Thymus (tissue), 11 donors: Measurements from ENCODE around the gene ATP9A. TPM values are rescaled to one million over a fixed set of nuclear protein-coding genes. Genes with fewer than 3 reads are reported as not detected.

Experiments used
- DNase-seq, 9 donors: peaks; one replicate each; pipeline ENCODE4 v3.0.0-alpha.2; 2013; ENCODE audit warnings: low spot score in 9 of 9, low read depth in 6 of 9, missing footprints in 1 of 9
- H3K27ac ChIP-seq, 2 donors: one replicate each; pipeline ENCODE4 v1.5.1; 2013; ENCODE audit warnings: control low read depth in 1 of 2, low read depth in 1 of 2, low read length in 1 of 2, mild to moderate bottlenecking in 1 of 2, moderate library complexity in 1 of 2
- H3K27me3 ChIP-seq, 2 donors: one replicate each; pipeline ENCODE4 v1.5.1; 2013; ENCODE audit warnings: low read length in 1 of 2; ENCODE audit not compliant: control insufficient read depth in 2 of 2, insufficient read depth in 1 of 2
- H3K36me3 ChIP-seq, 2 donors: one replicate each; pipeline ENCODE4 v1.5.1; 2013; ENCODE audit warnings: low read length in 1 of 2, mild to moderate bottlenecking in 1 of 2, moderate library complexity in 1 of 2; ENCODE audit not compliant: control insufficient read depth in 2 of 2, insufficient read depth in 2 of 2
- H3K4me1 ChIP-seq, 2 donors: one replicate each; pipeline ENCODE4 v1.5.1; 2013; ENCODE audit warnings: low read length in 2 of 2; ENCODE audit not compliant: control insufficient read depth in 2 of 2, insufficient read depth in 2 of 2
- H3K4me3 ChIP-seq, 2 donors: one replicate each; pipeline ENCODE4 v1.5.1; 2013; ENCODE audit warnings: low read length in 2 of 2, control low read depth in 1 of 2, mild to moderate bottlenecking in 1 of 2
- H3K9me3 ChIP-seq, 2 donors: one replicate each; pipeline ENCODE4 v1.5.1; 2013; ENCODE audit warnings: low read length in 1 of 2, mild to moderate bottlenecking in 1 of 2; ENCODE audit not compliant: control insufficient read depth in 2 of 2, insufficient read depth in 1 of 2
- WGBS: extraction: QIAGEN DNeasy Blood & Tissue Kit; methylation state at CpG from one replicate; pipeline ENCODE4 v1.1.7; 2013; 5-methylcytosine and 5-hydroxymethylcytosine counted together
- polyA plus RNA-seq: library from polyadenylated mRNA; stranded (reverse); fragments of 200-250 nt; gene quantifications from one replicate; pipeline ENCODE4 v1.2.3, GENCODE V29; 2013
- total RNA-seq: library from RNA; stranded (reverse); fragments of 120-200 nt; gene quantifications from one replicate; pipeline ENCODE4 v1.2.4, GENCODE V29; 2013
- donor health status: healthy.

ATP9A gene
- total and polyA plus RNA-seq, 2 donors, result 4.7 to 6.7 TPM

- H3K36me3 ChIP-seq, result no peaks in the 10 kb centered on the region
- DNase-seq, result no peak
- H3K27me3 ChIP-seq, result no peaks in the 10 kb centered on the region
- H3K9me3 ChIP-seq, result no peaks in the 10 kb centered on the region
- H3K4me1 ChIP-seq, result peaks cover 0 to 6% of the 10 kb centered on the region in 2 donors
- 98% methylated on average over 10 of the region's 10 CpGs for WGBS
- H3K27ac ChIP-seq, result no peak overlapping the region
- no peak overlapping the region for H3K4me3 ChIP-seq
Measured at GRCh38 chr20:51680067-51680749, 88.0 kb downstream of the ATP9A start.

- H3K27ac ChIP-seq, result no peak overlapping the region
- WGBS, result 97% methylated on average over 13 of the region's 13 CpGs
- H3K36me3 ChIP-seq, result no peaks in the 10 kb centered on the region
- H3K4me3 ChIP-seq, result no peak overlapping the region
- H3K27me3 ChIP-seq, result no peaks in the 10 kb centered on the region
- H3K4me1 ChIP-seq, result peaks cover 0 to 6% of the 10 kb centered on the region in 2 donors
- DNase-seq, result no peak
- H3K9me3 ChIP-seq, result no peaks in the 10 kb centered on the region
Measured at GRCh38 chr20:51679254-51679921, 88.8 kb downstream of the ATP9A start.

GRCh38 chr20:51678026-51678697 lies 90.0 kb downstream of the ATP9A start:
- no peak for DNase-seq
- WGBS, result 94% methylated on average over 16 of the region's 16 CpGs
- H3K36me3 ChIP-seq, result no peaks in the 10 kb centered on the region

GRCh38 chr20:51668947-51669346 lies 99.2 kb downstream of the ATP9A start:
- Histone ChIP-seq H3K4me1 (no peaks in the 10 kb centered on the region), H3K4me3 (no peak overlapping the region), H3K9me3 (no peaks in the 10 kb centered on the region), H3K27me3 (no peaks in the 10 kb centered on the region), H3K27ac (no peak overlapping the region), H3K36me3 (no peaks in the 10 kb centered on the region)
- WGBS, result 96% methylated on average over 7 of the region's 7 CpGs
- DNase-seq, result no peak

More at GRCh38 chr20:51678026-51678697, 90.0 kb downstream of the ATP9A start:
- H3K9me3 ChIP-seq, result no peaks in the 10 kb centered on the region
- peaks cover 0 to 6% of the 10 kb centered on the region in 2 donors for H3K4me1 ChIP-seq
- no peak overlapping the region for H3K27ac ChIP-seq
- H3K27me3 ChIP-seq, result no peaks in the 10 kb centered on the region
- H3K4me3 ChIP-seq, result no peak overlapping the region

GRCh38 chr20:51668515-51668914 lies 99.7 kb downstream of the ATP9A start:
- H3K36me3 ChIP-seq, result no peaks in the 10 kb centered on the region
- 98% methylated on average over 6 of the region's 6 CpGs for WGBS
- no peak for DNase-seq

GRCh38 chr20:51667491-51667890 lies 100.7 kb downstream of the ATP9A start:
- Histone ChIP-seq H3K4me3 (no peak overlapping the region), H3K36me3 (no peaks in the 10 kb centered on the region), H3K4me1 (no peaks in the 10 kb centered on the region), H3K27me3 (no peaks in the 10 kb centered on the region), H3K27ac (no peak overlapping the region), H3K9me3 (no peaks in the 10 kb centered on the region)
- DNase-seq, result no peak
- 88% methylated on average over 8 of the region's 8 CpGs for WGBS

More at GRCh38 chr20:51668515-51668914, 99.7 kb downstream of the ATP9A start:
- Histone ChIP-seq H3K27me3 (no peaks in the 10 kb centered on the region), H3K27ac (no peak overlapping the region), H3K9me3 (no peaks in the 10 kb centered on the region), H3K4me3 (no peak overlapping the region), H3K4me1 (no peaks in the 10 kb centered on the region)

GRCh38 chr20:51667002-51667408 lies 101.2 kb downstream of the ATP9A start:
- Histone ChIP-seq H3K36me3 (no peaks in the 10 kb centered on the region), H3K27ac (no peak overlapping the region), H3K9me3 (no peaks in the 10 kb centered on the region), H3K4me1 (peaks cover 0 to under 1% of the 10 kb centered on the region in 2 donors), H3K4me3 (no peak overlapping the region), H3K27me3 (no peaks in the 10 kb centered on the region)
- WGBS, result 12% methylated on average over 8 of the region's 8 CpGs
- peak in 2 of 9 donors; percentile 4 to 30 for DNase-seq

GRCh38 chr20:51666126-51666525 lies 102.1 kb downstream of the ATP9A start:
- 97% methylated on average over 5 of the region's 5 CpGs for WGBS
- Histone ChIP-seq H3K27ac (no peak overlapping the region), H3K36me3 (no peaks in the 10 kb centered on the region)

GRCh38 chr20:51665543-51666118 lies 102.6 kb downstream of the ATP9A start:
- no peaks in the 10 kb centered on the region for H3K9me3 ChIP-seq
- H3K4me1 ChIP-seq, result peaks cover 0 to 5% of the 10 kb centered on the region in 2 donors
- no peaks in the 10 kb centered on the region for H3K27me3 ChIP-seq
- DNase-seq, result no peak
- H3K36me3 ChIP-seq, result no peaks in the 10 kb centered on the region
- WGBS, result 94% methylated on average over 8 of the region's 8 CpGs
- no peak overlapping the region for H3K4me3 ChIP-seq
- H3K27ac ChIP-seq, result no peak overlapping the region

More at GRCh38 chr20:51666126-51666525, 102.1 kb downstream of the ATP9A start:
- Histone ChIP-seq H3K27me3 (no peaks in the 10 kb centered on the region), H3K4me3 (no peak overlapping the region), H3K9me3 (no peaks in the 10 kb centered on the region), H3K4me1 (peaks cover 0 to 5% of the 10 kb centered on the region in 2 donors)
- no peak for DNase-seq
